Iris pigment epithelial cell (primary cell): Measurements from ENCODE around the gene KIZ.

Experiments used
- DNase-seq: peaks from one replicate; pipeline ENCODE4 v3.0.0-alpha.2; 2011; ENCODE audit warnings: low read depth

Gene KIZ

DNA sequence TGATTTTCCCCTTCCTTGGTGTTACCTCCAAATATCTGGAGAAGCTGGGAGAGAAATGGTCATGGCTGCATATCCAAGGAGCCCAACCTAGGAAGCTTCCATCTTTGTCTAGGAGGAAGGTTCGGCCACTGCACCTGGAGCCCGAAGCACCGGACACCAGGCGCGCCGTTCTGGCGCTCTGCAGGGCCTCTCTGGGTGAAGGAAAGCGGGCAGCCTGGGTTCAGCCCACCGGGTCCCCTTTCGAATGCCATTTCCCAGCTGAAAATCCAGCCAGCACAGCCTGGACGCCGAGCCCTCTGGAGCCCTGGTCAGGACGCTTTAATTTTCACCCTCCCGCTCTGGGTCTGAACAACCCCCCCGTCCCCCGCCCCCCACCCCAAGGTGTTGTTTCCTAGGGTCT lies 21.0 kb upstream of the KIZ start:
- no peak for DNase-seq

GRCh38 chr20:21105429-21106170 lies 20.3 kb upstream of the KIZ start:
- no peak for DNase-seq

GRCh38 chr20:21106171-21107017 lies 19.5 kb upstream of the KIZ start, which contains the start of gene LINC00237:
Gene LINC00237, minus strand, starts transcription at chr20:21106358.
- no peak for DNase-seq

- DNase-seq = peak; percentile 15
Observed at GRCh38 chr20:21109144-21109543, 16.7 kb upstream of the KIZ start.

GRCh38 chr20:21110811-21111210 lies 15.1 kb upstream of the KIZ start:
- DNase-seq = no peak

DNA sequence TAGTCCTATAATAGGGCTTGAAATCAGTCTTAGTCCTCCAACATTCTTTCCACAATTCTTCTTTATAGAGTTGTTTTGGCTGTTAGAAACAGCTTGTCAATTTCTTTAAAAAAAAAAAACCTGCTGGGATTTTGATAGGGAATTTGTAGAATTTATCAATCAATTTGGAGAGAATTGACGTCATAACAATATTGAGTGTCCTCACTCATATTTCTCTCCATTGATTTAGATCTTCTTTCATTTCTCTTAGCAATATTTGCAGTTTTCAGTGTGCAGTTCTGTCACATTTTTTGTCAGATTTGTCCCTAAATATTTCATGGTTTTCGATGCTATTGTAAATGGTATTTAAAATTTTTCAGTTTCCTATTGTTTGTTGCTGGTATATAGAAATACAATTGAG lies 14.5 kb upstream of the KIZ start:
- DNase-seq = no peak

- DNase-seq = no peak
Observed at GRCh38 chr20:21113697-21114096, 12.2 kb upstream of the KIZ start.

GRCh38 chr20:21114584-21114983 lies 11.3 kb upstream of the KIZ start:
- no peak for DNase-seq

GRCh38 chr20:21117521-21117920 lies 8.4 kb upstream of the KIZ start:
- no peak for DNase-seq

DNA sequence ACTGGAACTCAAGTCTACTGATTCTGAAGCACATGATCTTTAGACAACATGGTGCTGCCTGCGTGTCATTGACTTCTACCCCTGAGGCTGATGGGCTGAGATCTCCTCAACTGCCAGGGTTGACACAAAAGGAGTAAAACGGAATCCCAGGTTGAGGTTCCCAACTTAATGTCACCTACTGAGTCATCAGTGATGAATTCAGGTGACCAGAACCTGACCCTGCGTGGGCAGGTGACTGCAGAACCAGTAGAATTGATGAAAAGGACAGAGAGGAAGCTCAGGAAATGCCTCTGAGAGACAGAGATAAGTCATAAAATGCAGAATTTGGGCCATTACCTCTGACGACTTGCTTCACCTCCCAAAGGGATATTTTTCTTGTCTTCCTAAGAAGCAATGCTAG lies 7.7 kb upstream of the KIZ start:
- DNase-seq = no peak

GRCh38 chr20:21118782-21119181 lies 7.1 kb upstream of the KIZ start:
- no peak for DNase-seq

DNA sequence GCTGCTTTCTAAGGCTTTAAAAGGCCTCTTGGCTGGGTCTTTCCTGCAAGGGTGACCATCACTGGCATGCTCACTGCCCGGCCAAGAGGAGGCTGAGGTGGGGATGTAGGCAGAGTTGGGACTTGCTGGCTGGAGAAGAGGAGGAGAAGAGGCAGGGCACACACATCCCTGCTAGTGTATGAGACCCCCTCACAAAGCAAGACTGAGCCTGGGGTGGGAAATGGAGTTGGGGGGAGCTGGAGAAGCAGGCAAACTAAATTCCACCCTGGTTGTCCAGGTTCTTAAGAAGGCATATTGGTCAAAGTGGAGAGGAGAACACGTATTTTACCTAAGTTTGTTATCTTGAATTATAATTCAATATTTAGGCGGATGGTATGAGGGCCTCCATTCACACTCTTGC lies 1.7 kb upstream of the KIZ start:
- no peak for DNase-seq

DNA sequence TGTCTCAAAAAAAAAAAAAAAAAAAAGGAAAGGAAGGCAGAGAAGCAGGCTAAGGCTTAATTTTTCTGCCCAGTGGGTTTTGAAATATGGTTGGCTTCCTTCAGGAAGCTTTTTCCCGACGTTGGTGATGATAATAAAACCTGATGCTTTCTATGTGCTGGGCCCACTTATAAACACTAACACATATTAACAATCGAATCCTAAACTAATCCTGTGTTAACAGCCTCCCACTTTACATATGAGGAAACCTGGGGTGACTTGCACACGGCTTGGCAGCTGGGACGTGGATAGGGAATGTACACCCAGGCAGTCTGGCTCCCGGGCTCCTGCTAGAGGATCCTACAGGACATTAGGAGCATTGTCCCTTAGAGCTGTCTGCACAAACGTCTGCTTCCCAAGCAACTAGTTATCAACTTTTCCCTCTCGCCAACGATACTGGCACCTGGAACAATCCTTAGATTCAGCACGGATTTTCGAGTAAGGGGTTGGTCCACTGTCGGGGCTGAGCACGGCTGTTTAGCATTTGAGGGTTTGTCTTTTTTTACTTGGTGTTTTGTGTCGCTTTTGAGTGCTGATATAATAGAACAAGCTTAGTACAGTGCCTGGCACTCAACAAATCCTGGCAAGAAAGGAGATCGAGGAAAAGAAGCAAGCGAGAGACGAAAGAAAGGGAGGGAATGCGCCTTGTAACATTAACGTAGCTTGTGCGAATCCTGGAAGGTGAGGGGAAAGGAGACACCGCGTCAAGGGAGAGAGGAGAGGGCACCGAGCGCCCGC lies 622 bp upstream of the KIZ start:
- DNase-seq = peak; percentile 29

- DNase-seq = no peak
Observed at GRCh38 chr20:21126581-21126870, 644 bp downstream of the KIZ start.

- no peak for DNase-seq
Observed at GRCh38 chr20:21127201-21127981, 1.5 kb downstream of the KIZ start.

- DNase-seq = no peak
Observed at GRCh38 chr20:21129861-21130260, 4.0 kb downstream of the KIZ start.

- no peak for DNase-seq
Observed at GRCh38 chr20:21133404-21133803, 7.5 kb downstream of the KIZ start.

DNA sequence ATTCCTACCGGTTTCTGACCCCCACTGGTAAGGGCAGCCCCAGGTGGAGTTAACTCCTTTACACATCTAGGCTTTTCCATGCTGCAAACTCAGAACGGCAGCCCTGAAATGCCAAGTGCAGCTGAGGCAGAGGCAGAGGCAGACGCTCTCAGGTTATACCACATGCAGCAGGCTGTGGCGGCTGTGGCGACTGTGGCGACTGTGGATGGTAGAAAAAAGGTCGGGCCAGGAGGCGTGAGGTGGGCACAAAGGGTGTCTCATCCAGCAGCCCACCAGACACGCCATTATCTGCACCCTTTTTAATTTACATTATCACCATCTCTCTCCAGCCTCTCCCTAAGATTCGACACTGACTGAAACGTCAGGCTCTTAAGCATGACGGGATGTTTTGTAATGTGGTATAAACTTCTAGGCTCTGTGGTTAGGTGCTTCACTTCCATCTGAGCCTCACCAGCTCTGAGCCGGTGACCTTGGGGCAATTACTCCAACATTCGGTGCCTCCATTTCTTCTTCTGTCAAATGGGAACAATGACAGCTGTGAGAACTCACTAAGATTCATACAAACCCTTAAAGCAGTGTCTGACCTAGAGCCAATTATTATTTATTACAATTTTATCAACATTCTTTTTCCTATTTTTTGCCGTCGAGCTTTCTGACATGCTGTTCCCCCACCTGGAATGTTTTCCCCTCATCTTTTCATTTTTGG lies 8.2 kb downstream of the KIZ start:
- no peak for DNase-seq

- no peak for DNase-seq
Observed at GRCh38 chr20:21134883-21135493, 9.1 kb downstream of the KIZ start.

GRCh38 chr20:21136015-21136732 lies 10.3 kb downstream of the KIZ start:
- DNase-seq = no peak
